ENCODE results near the gene ZNF235.
"Not testable (repeated sequence)": the region's sequence is repeated elsewhere in the genome, so short reads cannot be mapped to it uniquely, and the experiment has no call there.

Gene ZNF235

DNA sequence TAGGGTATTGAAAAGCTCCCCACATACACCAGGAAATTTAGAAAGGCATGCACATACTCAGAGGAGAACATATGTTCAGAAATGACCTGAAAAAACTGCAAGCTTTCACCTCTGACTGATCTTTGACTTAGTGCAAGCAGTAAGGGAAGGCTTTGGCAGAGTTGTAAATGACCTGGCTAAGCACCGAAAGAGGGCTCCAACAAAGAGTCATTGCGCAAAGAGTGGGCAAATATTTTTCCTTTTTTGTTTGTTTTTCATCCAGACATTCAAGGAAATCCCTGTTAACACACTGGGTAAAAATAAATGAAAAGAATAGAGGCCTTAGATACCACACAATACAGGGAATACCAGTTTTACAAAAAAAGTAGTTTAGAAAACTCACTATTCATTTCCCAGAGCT lies 50.3 kb downstream of the ZNF235 start:
- no peak for DNase-seq

- not testable (repeated sequence) for DNase-seq
Observed at GRCh38 chr19:44253392-44253791, 51.4 kb downstream of the ZNF235 start.

DNA sequence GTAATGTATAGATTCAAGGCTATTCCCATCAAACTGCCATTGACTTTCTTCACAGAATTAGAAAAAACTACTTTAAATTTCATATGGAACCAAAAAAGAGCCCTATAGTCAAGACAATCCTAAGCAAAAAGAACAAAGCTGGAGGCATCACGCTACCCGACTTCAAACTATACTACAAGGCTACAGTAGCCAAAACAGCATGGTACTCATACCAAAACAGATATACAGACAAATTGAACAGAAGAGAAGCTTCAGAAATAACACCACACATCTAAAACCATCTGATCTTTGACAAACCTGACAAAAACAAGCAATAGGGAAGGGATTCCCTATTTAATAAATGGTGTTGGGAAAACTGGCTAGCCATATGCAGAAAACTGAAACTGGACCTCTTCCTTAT lies 52.5 kb downstream of the ZNF235 start:
- not testable (repeated sequence) for DNase-seq

DNA sequence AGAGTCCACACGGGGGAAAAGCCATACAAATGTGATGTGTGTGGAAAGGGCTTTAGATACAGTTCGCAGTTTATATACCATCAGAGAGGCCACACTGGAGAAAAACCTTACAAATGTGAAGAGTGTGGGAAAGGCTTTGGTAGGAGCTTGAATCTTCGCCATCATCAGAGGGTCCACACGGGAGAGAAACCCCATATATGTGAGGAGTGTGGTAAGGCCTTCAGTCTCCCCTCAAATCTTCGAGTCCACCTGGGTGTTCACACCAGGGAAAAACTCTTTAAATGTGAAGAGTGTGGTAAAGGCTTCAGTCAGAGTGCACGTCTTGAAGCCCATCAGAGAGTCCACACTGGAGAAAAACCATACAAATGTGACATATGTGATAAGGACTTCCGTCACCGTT lies 68.4 kb downstream of the ZNF235 start:
- no peak for DNase-seq
